PFSK-1 (cell line): ENCODE results near the gene PGP.

Experiments
- FOXP2 ChIP-seq: optimal IDR thresholded peaks from 2 replicates; pipeline ENCODE3; 2011; ENCODE audit warnings: borderline replicate concordance, control low read depth, inconsistent platforms; ENCODE audit not compliant: insufficient read depth; ENCODE audit errors: extremely low read length, extremely low read depth
- POLR2AphosphoS5 ChIP-seq: IDR thresholded peaks from 2 replicates; pipeline ENCODE4 v1.6.1; 2012; ENCODE audit warnings: low read depth, mild to moderate bottlenecking, control low read depth, low read length, moderate library complexity
- SIN3A ChIP-seq: IDR thresholded peaks from 2 replicates; pipeline ENCODE4 v1.6.1; 2012; ENCODE audit warnings: mild to moderate bottlenecking, low read length, moderate library complexity, borderline replicate concordance; ENCODE audit not compliant: insufficient read depth
- TAF1 ChIP-seq: IDR thresholded peaks from 2 replicates; pipeline ENCODE4 v1.6.1; 2012; ENCODE audit warnings: low read length, control low read depth, borderline replicate concordance; ENCODE audit not compliant: insufficient read depth
- TF ChIP-seq, protein P1 (sequence below), 2 experiments: IDR thresholded peaks; 2 replicates each; pipeline versions ENCODE4 v1.6.1 to v1.8.0; 2011 to 2012; ENCODE audit warnings: low read depth in 2 of 2, low read length in 2 of 2, control low read depth in 1 of 2, inconsistent platforms in 1 of 2, mild to moderate bottlenecking in 1 of 2, moderate library complexity in 1 of 2; ENCODE audit not compliant: insufficient read depth in 1 of 2

PGP gene

DNA sequence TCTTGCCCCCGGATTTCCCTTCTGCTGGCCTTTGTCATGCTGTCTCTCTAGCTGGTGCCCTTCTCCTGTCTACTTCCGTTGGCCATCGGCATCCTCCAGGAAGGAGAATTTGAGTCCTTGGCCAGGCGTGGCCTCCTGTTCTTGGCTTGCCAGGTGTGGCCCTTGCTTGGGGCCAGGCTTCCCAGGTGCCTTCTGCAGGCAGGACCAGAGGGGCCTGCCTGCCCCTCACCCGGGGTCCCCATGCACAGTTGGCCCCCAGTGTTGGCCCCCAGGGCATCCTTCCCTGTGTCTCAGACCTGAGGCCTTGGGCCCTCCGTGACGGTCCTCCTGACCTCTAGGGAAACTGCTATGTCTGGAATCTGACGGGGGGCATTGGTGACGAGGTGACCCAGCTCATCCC lies 6.8 kb downstream of the PGP start:
- no peak for TF ChIP-seq SIN3A
- TF ChIP-seq POLR2AphosphoS5: no peak
- no peak for TF ChIP-seq FOXP2
- TF ChIP-seq, protein P1, sequence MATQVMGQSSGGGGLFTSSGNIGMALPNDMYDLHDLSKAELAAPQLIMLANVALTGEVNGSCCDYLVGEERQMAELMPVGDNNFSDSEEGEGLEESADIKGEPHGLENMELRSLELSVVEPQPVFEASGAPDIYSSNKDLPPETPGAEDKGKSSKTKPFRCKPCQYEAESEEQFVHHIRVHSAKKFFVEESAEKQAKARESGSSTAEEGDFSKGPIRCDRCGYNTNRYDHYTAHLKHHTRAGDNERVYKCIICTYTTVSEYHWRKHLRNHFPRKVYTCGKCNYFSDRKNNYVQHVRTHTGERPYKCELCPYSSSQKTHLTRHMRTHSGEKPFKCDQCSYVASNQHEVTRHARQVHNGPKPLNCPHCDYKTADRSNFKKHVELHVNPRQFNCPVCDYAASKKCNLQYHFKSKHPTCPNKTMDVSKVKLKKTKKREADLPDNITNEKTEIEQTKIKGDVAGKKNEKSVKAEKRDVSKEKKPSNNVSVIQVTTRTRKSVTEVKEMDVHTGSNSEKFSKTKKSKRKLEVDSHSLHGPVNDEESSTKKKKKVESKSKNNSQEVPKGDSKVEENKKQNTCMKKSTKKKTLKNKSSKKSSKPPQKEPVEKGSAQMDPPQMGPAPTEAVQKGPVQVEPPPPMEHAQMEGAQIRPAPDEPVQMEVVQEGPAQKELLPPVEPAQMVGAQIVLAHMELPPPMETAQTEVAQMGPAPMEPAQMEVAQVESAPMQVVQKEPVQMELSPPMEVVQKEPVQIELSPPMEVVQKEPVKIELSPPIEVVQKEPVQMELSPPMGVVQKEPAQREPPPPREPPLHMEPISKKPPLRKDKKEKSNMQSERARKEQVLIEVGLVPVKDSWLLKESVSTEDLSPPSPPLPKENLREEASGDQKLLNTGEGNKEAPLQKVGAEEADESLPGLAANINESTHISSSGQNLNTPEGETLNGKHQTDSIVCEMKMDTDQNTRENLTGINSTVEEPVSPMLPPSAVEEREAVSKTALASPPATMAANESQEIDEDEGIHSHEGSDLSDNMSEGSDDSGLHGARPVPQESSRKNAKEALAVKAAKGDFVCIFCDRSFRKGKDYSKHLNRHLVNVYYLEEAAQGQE (IDR thresholded peaks at IDR 0.05; ENCODE audit: insufficient read depth in 1 of 2, low read depth in 2 of 2, low read length in 2 of 2): no peak
- TF ChIP-seq TAF1: no peak

- TF ChIP-seq, protein P1 (IDR thresholded peaks at IDR 0.05; ENCODE audit: insufficient read depth in 1 of 2, low read depth in 2 of 2, low read length in 2 of 2): no peak
- TF ChIP-seq SIN3A (no peak), FOXP2 (no peak)
Observed at GRCh38 chr16:2206780-2207433, 7.7 kb downstream of the PGP start.

DNA sequence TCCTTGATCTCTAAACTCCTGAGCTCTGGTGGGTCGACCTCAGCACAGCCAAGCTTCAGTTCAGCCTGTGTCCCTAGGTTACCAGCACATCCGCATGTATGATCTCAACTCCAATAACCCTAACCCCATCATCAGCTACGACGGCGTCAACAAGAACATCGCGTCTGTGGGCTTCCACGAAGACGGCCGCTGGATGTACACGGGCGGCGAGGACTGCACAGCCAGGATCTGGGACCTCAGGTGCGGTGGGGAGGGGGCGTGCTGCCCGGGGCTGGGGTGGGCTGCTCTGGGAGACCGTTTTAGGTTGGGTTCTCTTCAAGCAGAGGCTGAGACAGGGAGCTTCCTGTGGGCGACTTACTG lies 8.2 kb downstream of the PGP start:
- no peak for TF ChIP-seq POLR2AphosphoS5
- TF ChIP-seq SIN3A: no peak
- no peak for TF ChIP-seq TAF1

DNA sequence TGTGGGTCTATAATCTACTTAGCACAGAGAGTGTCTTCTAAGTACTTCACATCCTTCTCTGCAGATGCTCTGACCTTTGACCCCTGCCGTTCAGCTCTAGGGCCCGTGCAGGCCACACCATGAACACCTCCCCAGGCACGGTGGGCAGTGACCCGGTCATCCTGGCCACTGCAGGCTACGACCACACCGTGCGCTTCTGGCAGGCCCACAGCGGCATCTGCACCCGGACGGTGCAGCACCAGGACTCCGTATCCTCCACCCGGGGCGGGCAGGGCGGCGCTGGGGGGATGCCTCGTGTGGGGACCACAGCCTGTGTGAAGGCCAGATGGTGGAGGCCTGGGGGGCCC lies 8.7 kb downstream of the PGP start:
- TF ChIP-seq POLR2AphosphoS5: 0 out of 2 replicates have a peak, but pooled peaks have one; percentile 10
- no peak for TF ChIP-seq SIN3A

DNA sequence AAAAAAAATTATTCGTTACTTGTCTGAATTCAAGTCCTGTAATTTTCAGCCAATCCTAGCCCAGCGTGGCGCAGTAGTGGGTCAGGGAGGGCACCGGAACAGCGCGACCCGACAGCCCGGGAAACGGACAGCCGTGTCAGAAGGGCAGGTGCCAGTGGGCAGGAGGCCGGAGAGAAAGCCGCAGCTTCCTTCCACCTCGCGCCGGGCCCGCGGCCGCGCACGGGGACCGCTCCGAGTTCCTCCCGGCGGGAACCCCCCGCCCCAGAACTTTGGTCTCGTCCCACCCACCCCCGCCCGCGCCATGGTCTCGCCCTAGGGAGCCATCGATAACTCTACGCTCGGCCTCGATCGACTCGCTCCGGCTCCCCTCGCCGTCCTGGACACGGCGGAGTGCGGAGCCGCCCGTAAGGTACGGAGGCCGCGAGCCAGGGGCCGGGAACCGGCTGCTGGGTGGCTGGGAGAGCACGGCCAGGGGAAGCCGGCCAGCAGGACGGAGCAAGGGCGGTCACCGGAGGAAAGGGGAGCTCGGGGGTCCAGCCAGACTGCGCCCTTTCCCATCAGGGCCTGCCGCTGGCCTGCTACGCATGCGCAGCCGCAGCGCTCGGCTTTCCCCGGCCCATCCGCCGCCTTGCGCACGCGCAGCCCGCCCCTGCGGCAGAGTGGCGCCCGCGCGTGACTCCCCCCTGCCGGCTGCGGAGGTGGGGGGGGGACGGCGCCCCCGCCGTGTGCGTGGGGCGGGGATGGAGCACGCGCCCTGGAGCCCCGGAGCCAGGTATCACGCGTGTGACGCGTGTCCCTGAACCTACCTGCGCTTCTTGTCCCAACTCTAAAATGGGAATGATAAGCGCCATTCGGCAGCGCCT lies 9.3 kb downstream of the PGP start, which contains the start of gene MLST8:
Gene MLST8 (plus strand): TSS at position 351 of the 863 bp plus-strand sequence. CDS start 632 bp downstream, outside the sequence.
- peak; percentile 53 for TF ChIP-seq TAF1
- TF ChIP-seq FOXP2: no peak
- TF ChIP-seq POLR2AphosphoS5: peak; percentile 87
- TF ChIP-seq, protein P1 (IDR thresholded peaks at IDR 0.05; ENCODE audit: insufficient read depth in 1 of 2, low read depth in 2 of 2, low read length in 2 of 2): 0 out of 4 replicates have a peak, but pooled peaks of 1 of the 2 experiments have one; percentile 7
